ENCODE measurements around the gene ZNF592. TPM values are rescaled to one million over a fixed set of nuclear protein-coding genes. Genes with fewer than 3 reads are reported as not detected.

Gene ZNF592
- total and polyA plus RNA-seq, 3 donors from 2014 or later: 36.7 to 40.8 (median 39.6) TPM

DNA sequence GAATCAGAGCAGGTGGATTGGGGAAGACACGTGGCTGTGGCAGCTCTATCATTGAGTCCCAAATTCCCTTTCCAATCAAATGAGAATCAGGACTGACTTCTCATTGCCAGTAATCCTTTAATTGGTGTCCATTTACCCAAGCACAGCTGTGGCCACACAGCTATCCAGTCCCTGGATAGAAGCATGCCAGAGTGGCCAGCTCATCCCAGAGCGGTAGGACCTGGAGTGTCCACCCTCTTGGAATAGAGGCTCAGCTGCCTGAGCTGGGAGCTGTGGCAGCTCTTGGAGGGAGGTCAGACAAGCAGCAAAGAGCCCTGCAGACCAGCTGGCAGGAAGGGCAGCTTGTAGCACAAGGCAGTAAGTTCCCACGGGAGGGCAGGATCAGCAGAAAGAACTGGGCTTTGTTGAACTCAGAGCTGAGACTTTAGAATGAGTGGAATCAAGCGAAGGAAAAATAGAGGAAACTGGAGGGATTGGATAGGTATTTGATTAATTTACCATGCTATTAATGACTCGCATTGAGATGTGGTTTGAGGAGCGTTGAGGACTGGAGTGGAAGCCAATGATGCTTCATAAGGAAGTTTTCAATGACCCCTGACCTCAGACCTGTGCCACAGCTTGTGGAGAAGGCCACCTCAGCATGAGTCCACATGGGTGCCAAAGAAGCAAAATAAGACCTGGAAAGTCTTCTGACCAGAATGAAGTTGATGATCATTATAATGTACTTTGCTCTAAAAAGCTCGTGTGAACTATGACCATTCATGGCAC is 61.9 kb downstream of the ZNF592 start:
- Histone ChIP-seq H3K27ac (no peak overlapping the region), H3K4me1 (no peaks in the 10 kb centered on the region), H3K36me3 (ENCODE audit: low read depth, missing control alignments) (no peaks in the 10 kb centered on the region), H3K9me3 (no peaks in the 10 kb centered on the region), H3K4me3 (no peak overlapping the region), H3K27me3 (no peaks in the 10 kb centered on the region)
- WGBS, 2 donors: 92% methylated on average over 7 of the region's 7 CpGs
- TF ChIP-seq, protein P1, sequence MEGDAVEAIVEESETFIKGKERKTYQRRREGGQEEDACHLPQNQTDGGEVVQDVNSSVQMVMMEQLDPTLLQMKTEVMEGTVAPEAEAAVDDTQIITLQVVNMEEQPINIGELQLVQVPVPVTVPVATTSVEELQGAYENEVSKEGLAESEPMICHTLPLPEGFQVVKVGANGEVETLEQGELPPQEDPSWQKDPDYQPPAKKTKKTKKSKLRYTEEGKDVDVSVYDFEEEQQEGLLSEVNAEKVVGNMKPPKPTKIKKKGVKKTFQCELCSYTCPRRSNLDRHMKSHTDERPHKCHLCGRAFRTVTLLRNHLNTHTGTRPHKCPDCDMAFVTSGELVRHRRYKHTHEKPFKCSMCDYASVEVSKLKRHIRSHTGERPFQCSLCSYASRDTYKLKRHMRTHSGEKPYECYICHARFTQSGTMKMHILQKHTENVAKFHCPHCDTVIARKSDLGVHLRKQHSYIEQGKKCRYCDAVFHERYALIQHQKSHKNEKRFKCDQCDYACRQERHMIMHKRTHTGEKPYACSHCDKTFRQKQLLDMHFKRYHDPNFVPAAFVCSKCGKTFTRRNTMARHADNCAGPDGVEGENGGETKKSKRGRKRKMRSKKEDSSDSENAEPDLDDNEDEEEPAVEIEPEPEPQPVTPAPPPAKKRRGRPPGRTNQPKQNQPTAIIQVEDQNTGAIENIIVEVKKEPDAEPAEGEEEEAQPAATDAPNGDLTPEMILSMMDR (IDR thresholded peaks at IDR 0.05): no peak
- no peak for TF ChIP-seq POLR2A (IDR thresholded peaks at IDR 0.05)
- DNase-seq: no peak
- intact Hi-C loops (cut with DNase I; ENCODE audit: low total_unique reads): no loop called here

- Histone ChIP-seq H3K9me3 (no peaks in the 10 kb centered on the region), H3K36me3 (ENCODE audit: low read depth, missing control alignments) (no peaks in the 10 kb centered on the region), H3K4me1 (no peaks in the 10 kb centered on the region), H3K4me3 (no peak overlapping the region), H3K27ac (no peak overlapping the region), H3K27me3 (no peaks in the 10 kb centered on the region)
- WGBS, 2 donors: 78 to 81% methylated on average over 4 of the region's 4 CpGs
- no peak for DNase-seq
- intact Hi-C loops (cut with DNase I; ENCODE audit: low total_unique reads): no loop called here
- TF ChIP-seq, protein P1 (IDR thresholded peaks at IDR 0.05): no peak
- no peak for TF ChIP-seq POLR2A (IDR thresholded peaks at IDR 0.05)
These were observed 62.8 kb downstream of the ZNF592 start for GRCh38 chr15:84811151-84811550.

DNA sequence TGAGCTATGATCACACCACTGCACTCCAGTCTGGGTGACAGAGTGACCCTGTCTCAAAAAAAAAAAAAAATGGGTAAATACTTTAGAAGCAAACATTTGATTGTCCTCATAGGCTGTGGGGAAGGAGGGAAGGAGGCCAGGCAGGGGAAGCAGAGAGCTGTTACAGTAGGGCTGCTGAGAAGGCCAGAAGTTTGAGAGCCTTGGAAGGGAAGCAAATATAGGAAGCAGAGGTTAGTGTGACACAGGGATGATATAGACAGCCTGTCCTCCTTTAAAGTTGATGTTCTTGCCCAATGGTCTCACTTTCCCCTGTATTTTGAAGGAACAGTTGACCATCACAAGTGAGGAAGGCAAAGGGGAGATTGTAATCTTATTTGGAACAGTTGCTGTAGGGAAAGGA is 63.4 kb downstream of the ZNF592 start:
- no peak for TF ChIP-seq POLR2A (IDR thresholded peaks at IDR 0.05)
- TF ChIP-seq, protein P1 (IDR thresholded peaks at IDR 0.05): no peak
- Histone ChIP-seq H3K4me3 (no peak overlapping the region), H3K9me3 (no peaks in the 10 kb centered on the region), H3K4me1 (no peaks in the 10 kb centered on the region), H3K27ac (no peak overlapping the region), H3K36me3 (ENCODE audit: low read depth, missing control alignments) (no peaks in the 10 kb centered on the region), H3K27me3 (no peaks in the 10 kb centered on the region)
- intact Hi-C loops (cut with DNase I; ENCODE audit: low total_unique reads): no loop called here
- no peak for DNase-seq

DNA sequence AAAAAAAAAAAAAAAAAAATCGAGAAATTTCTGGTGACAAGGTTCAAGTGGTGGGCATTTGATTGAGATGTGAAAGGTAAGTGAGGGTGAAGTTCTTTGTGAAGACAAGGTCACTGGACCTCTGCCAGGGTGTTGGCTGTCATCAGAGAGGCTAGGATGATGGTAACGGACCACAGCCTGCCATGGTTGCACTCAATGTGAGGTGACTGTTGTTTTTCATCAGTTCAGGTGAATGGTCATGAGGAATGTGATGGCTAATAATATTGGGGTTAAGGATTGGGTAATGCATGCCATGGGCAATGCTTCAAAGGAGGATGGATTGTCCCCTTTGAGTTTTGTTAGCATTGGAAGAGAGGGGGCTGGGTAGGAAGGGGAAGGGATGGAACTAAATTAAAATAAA is 64.5 kb downstream of the ZNF592 start:
- TF ChIP-seq, protein P1 (IDR thresholded peaks at IDR 0.05): no peak
- TF ChIP-seq POLR2A (IDR thresholded peaks at IDR 0.05): no peak
- intact Hi-C loops (cut with DNase I; ENCODE audit: low total_unique reads): no loop called here
- H3K27ac ChIP-seq: no peak overlapping the region
- no peaks in the 10 kb centered on the region for H3K36me3 ChIP-seq (ENCODE audit: low read depth, missing control alignments)
- H3K4me1 ChIP-seq: peaks cover 4% of the 10 kb centered on the region
- no peak overlapping the region for H3K4me3 ChIP-seq
- DNase-seq: no peak
- H3K9me3 ChIP-seq: no peaks in the 10 kb centered on the region
- no peaks in the 10 kb centered on the region for H3K27me3 ChIP-seq
- 94 to 97% methylated on average over 2 of the region's 2 CpGs for WGBS, 2 donors

- intact Hi-C loops (cut with DNase I; ENCODE audit: low total_unique reads): no loop called here
- no peaks in the 10 kb centered on the region for H3K36me3 ChIP-seq (ENCODE audit: low read depth, missing control alignments)
- WGBS, 2 donors: 100% methylated on average over 1 of the region's 1 CpG
- H3K27me3 ChIP-seq: no peaks in the 10 kb centered on the region
- H3K4me3 ChIP-seq: no peak overlapping the region
- H3K27ac ChIP-seq: no peak overlapping the region
- peaks cover 9% of the 10 kb centered on the region for H3K4me1 ChIP-seq
- no peaks in the 10 kb centered on the region for H3K9me3 ChIP-seq
- DNase-seq: no peak
- TF ChIP-seq, protein P1 (IDR thresholded peaks at IDR 0.05): no peak
- TF ChIP-seq POLR2A (IDR thresholded peaks at IDR 0.05): no peak
These were observed 65.0 kb downstream of the ZNF592 start for GRCh38 chr15:84813435-84813834.

All from testis (tissue), 3 donors.